H1 (cell line): ENCODE data around the gene LANCL2. TPM values are rescaled to one million over a fixed set of nuclear protein-coding genes. Genes with fewer than 3 reads are reported as not detected.

Experiments used
- EGR1 ChIP-seq: IDR thresholded peaks from 2 replicates; pipeline ENCODE4 v1.6.1; 2011; ENCODE audit warnings: low read depth, low read length, borderline replicate concordance
- SAP30 ChIP-seq: fragments of 300-600 bp; sonication (generic); IDR thresholded peaks from 2 replicates; pipeline ENCODE4 v1.7.1; 2012; ENCODE audit warnings: low read length, moderate library complexity, mild to moderate bottlenecking, inconsistent platforms; ENCODE audit not compliant: insufficient read depth, insufficient replicate concordance
- polyA plus RNA-seq, 7 experiments: library from polyadenylated mRNA; depleted of rRNA in 3 of 7; stranded (reverse) in 5 of 7; unstranded in 2 of 7; fragments of >200 nt in 5 of 7; fragments of 200-250 nt in 2 of 7; gene quantifications; 1 replicate in 5 of 7; 2 replicates in 1 of 7; 4 replicates in 1 of 7; pipeline versions ENCODE4 v1.2.1 to v1.2.3, GENCODE V29; 2011 to 2013; ENCODE audit warnings: missing spikeins in 2 of 7, mixed read lengths in 2 of 7
- total RNA-seq: library from RNA; stranded (reverse); fragmentation: NEBNext Ultra II Directional; extraction: Animal tissue kit (Norgen Biotek cat#: 25700); gene quantifications from 2 replicates; pipeline ENCODE4 v1.2.1, GENCODE V29; 2021

The LANCL2 gene
- total and polyA plus RNA-seq, 2 of the 8 experiments (the other 6 are each of a cell fraction or from before 2014, with no cell fraction given), result 9.2 to 9.5 TPM

DNA sequence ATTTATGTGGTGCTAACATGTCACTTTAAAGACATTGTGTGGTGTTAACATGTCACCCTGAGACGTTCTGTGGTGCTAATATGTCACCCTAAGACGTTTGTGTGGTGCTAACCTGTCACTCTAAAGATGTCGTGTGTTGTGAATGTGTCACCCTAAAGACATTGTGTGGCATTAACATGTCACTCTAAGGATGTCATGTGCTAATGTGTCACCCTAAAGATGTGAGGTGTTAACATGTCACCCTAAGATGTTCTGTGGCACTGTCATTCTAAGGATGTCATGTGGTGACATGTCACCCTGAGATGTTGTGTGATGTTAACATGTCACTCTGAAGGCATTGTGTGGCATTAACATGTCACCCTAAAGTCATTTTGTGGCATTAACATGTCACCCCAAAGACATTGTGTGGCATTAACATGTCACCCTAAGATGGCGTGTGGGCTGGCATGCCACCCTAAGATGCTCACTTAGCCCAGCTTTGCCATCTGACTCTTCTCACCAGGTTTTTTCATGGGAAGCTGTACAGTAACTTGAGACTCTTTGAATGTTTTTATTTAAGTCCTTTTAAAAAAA lies 45.6 kb downstream of the LANCL2 start (continued):
- no peak for TF ChIP-seq EGR1
- TF ChIP-seq SAP30, result no peak
